HepG2 (cell line): ENCODE data around the gene GRAMD1B.
"Not testable (repeated sequence)": the region's sequence is repeated elsewhere in the genome, so short reads cannot be mapped to it uniquely, and the experiment has no call there.

Experiments
- ELF1 ChIP-seq: sonication (generic); formaldehyde crosslinking; IDR thresholded peaks from 2 replicates; pipeline ENCODE4 v1.4.0; 2020; ENCODE audit warnings: missing genetic modification reagents
- FOXA1 ChIP-seq, 2 experiments: fragments of 450-650 bp in 1 of 2; sonication (generic) in 1 of 2; formaldehyde crosslinking in 1 of 2; IDR thresholded peaks; 2 replicates each; pipeline versions ENCODE4 v1.4.0 to v1.6.1; 2016 to 2020; ENCODE audit warnings: missing genetic modification reagents in 1 of 2
- MXI1 ChIP-seq: IDR thresholded peaks from 3 replicates; pipeline ENCODE4 v1.6.1; 2012; ENCODE audit warnings: low read depth, low read length, inconsistent platforms, borderline replicate concordance
- TAF1 ChIP-seq: sonication (generic); formaldehyde crosslinking; IDR thresholded peaks from 2 replicates; pipeline ENCODE4 v1.4.0; 2020; ENCODE audit warnings: missing genetic modification reagents
- TF ChIP-seq, protein P1 (sequence below): sonication (generic); formaldehyde crosslinking; IDR thresholded peaks from 2 replicates; pipeline ENCODE4 v1.5.0; 2020; ENCODE audit warnings: mild to moderate bottlenecking, missing genetic modification reagents, moderate library complexity

DNA sequence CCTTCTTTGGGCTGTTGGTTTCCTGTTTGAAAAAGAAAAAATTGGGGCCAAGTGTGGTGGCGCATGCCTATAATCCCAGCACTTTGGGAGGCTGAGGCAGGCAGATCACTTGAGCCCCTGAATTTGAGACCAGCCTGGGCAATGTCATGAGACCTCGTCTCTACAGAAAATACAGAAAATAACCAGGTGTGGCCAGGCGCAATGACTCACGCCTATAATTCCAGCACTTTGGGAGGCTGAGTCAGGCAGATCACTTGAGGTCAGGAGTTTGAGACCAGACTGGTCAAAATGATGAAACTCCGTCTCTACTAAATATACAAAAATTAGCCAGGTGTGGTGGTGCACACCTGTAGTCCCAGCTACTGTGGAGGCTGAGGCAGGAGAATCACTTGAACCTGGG lies 26.4 kb downstream of the GRAMD1B start:
- TF ChIP-seq ELF1 (CRISPR knock-in tag); MXI1; TAF1 (CRISPR knock-in tag); FOXA1 (IDR thresholded peaks at IDR 0.05); FOXA1 (CRISPR knock-in tag; IDR thresholded peaks at IDR 0.05): not testable (repeated sequence)
- TF ChIP-seq, protein P1, sequence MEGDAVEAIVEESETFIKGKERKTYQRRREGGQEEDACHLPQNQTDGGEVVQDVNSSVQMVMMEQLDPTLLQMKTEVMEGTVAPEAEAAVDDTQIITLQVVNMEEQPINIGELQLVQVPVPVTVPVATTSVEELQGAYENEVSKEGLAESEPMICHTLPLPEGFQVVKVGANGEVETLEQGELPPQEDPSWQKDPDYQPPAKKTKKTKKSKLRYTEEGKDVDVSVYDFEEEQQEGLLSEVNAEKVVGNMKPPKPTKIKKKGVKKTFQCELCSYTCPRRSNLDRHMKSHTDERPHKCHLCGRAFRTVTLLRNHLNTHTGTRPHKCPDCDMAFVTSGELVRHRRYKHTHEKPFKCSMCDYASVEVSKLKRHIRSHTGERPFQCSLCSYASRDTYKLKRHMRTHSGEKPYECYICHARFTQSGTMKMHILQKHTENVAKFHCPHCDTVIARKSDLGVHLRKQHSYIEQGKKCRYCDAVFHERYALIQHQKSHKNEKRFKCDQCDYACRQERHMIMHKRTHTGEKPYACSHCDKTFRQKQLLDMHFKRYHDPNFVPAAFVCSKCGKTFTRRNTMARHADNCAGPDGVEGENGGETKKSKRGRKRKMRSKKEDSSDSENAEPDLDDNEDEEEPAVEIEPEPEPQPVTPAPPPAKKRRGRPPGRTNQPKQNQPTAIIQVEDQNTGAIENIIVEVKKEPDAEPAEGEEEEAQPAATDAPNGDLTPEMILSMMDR (CRISPR knock-in tag): not testable (repeated sequence)
